Lung (tissue), 12 donors: ENCODE results near the gene FSTL1. TPM values are rescaled to one million over a fixed set of nuclear protein-coding genes. Genes with fewer than 3 reads are reported as not detected.

Experiments used
- ATAC-seq: fragments of 200-7000 bp; cut with Tn5 transposase; one replicate; pipeline ENCODE4 v1.9.1; 2020; ENCODE audit warnings: moderate number of reproducible peaks; ENCODE audit not compliant: insufficient read depth, low FRiP score
- DNase-seq, 3 donors: peaks; one replicate each; pipeline ENCODE4 v3.0.0-alpha.2; 2013 to 2017
- H3K27ac ChIP-seq, 2 donors: one replicate each; pipeline ENCODE4 v1.5.1; 2013; ENCODE audit warnings: mild to moderate bottlenecking in 2 of 2, moderate library complexity in 2 of 2, control low read depth in 1 of 2, inconsistent platforms in 1 of 2, low read depth in 1 of 2, low read length in 1 of 2
- H3K27me3 ChIP-seq, 3 donors: one replicate each; pipeline ENCODE4 v1.5.1; 2013; ENCODE audit warnings: low read length in 2 of 3; ENCODE audit not compliant: control insufficient read depth in 3 of 3, insufficient read depth in 3 of 3
- H3K36me3 ChIP-seq, 4 donors: one replicate each; pipeline ENCODE4 v1.5.1; 2013; ENCODE audit warnings: low read length in 4 of 4, mild to moderate bottlenecking in 1 of 4, moderate library complexity in 1 of 4; ENCODE audit not compliant: control insufficient read depth in 4 of 4, insufficient read depth in 4 of 4
- H3K4me1 ChIP-seq, 5 donors: one replicate each; pipeline ENCODE4 v1.5.1; 2013; ENCODE audit warnings: low read length in 5 of 5, mild to moderate bottlenecking in 2 of 5, moderate library complexity in 1 of 5; ENCODE audit not compliant: control insufficient read depth in 5 of 5, insufficient read depth in 5 of 5
- H3K4me3 ChIP-seq: one replicate; pipeline ENCODE4 v1.5.1; 2013; ENCODE audit warnings: mild to moderate bottlenecking, control low read depth, moderate library complexity
- H3K9ac ChIP-seq, 2 donors: one replicate each; pipeline ENCODE4 v1.5.1; 2013; ENCODE audit warnings: low read length in 2 of 2, control low read depth in 1 of 2; ENCODE audit not compliant: insufficient read depth in 1 of 2
- H3K9me3 ChIP-seq, 4 donors: one replicate each; pipeline ENCODE4 v1.5.1; 2013; ENCODE audit warnings: low read length in 3 of 4, mild to moderate bottlenecking in 1 of 4, moderate library complexity in 1 of 4; ENCODE audit not compliant: control insufficient read depth in 4 of 4, insufficient read depth in 3 of 4
- WGBS, 2 donors: extraction: QIAGEN DNeasy Blood & Tissue Kit; methylation state at CpG; one replicate each; pipeline ENCODE4 v1.1.7; 2013; 5-methylcytosine and 5-hydroxymethylcytosine counted together
- polyA plus RNA-seq, 2 donors: library from polyadenylated mRNA; stranded (reverse); fragments of 200-250 nt; gene quantifications; one replicate each; pipeline ENCODE4 v1.2.1, GENCODE V29; 2013
- total RNA-seq, 2 donors: library from RNA; depleted of rRNA in 1 of 2; stranded (reverse); fragments of >200 nt in 1 of 2; gene quantifications; one replicate each; pipeline ENCODE4 v1.2.1, GENCODE V29; 2014 to 2021
- TF ChIP-seq, protein P1 (sequence below): IDR thresholded peaks from 2 replicates; pipeline ENCODE4 v1.5.1; 2012; ENCODE audit warnings: mild to moderate bottlenecking; ENCODE audit errors: control extremely low read depth, extremely low read depth
- donor health status: control.
- donor health status: control.
- donor health status: Bipolar disorder and iron deficiency.
- donor health status: healthy.
- donor health status: DM: yes; HTN: yes; CAD: no.

Gene FSTL1
- total and polyA plus RNA-seq, 4 donors: 24.9 to 544 (median 192) TPM

GRCh38 chr3:120468635-120469295 is 18.0 kb upstream of the FSTL1 start:
- H3K27me3 ChIP-seq: no peaks in the 10 kb centered on the region
- H3K4me1 ChIP-seq: peaks cover 0 to 8% (median 0%) of the 10 kb centered on the region in 5 donors
- H3K9ac ChIP-seq: no peak overlapping the region
- H3K9me3 ChIP-seq: peaks cover 0 to 1% (median 0%) of the 10 kb centered on the region in 4 donors
- H3K27ac ChIP-seq: no peak overlapping the region
- ATAC-seq (no peak), DNase-seq (peak in 1 of 3 donors; percentile 37)
- H3K4me3 ChIP-seq: no peak overlapping the region
- WGBS, 2 donors: 79 to 88% methylated on average over 5 of the region's 5 CpGs
- H3K36me3 ChIP-seq: no peaks in the 10 kb centered on the region
- TF ChIP-seq, protein P1, sequence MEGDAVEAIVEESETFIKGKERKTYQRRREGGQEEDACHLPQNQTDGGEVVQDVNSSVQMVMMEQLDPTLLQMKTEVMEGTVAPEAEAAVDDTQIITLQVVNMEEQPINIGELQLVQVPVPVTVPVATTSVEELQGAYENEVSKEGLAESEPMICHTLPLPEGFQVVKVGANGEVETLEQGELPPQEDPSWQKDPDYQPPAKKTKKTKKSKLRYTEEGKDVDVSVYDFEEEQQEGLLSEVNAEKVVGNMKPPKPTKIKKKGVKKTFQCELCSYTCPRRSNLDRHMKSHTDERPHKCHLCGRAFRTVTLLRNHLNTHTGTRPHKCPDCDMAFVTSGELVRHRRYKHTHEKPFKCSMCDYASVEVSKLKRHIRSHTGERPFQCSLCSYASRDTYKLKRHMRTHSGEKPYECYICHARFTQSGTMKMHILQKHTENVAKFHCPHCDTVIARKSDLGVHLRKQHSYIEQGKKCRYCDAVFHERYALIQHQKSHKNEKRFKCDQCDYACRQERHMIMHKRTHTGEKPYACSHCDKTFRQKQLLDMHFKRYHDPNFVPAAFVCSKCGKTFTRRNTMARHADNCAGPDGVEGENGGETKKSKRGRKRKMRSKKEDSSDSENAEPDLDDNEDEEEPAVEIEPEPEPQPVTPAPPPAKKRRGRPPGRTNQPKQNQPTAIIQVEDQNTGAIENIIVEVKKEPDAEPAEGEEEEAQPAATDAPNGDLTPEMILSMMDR: no peak

DNA sequence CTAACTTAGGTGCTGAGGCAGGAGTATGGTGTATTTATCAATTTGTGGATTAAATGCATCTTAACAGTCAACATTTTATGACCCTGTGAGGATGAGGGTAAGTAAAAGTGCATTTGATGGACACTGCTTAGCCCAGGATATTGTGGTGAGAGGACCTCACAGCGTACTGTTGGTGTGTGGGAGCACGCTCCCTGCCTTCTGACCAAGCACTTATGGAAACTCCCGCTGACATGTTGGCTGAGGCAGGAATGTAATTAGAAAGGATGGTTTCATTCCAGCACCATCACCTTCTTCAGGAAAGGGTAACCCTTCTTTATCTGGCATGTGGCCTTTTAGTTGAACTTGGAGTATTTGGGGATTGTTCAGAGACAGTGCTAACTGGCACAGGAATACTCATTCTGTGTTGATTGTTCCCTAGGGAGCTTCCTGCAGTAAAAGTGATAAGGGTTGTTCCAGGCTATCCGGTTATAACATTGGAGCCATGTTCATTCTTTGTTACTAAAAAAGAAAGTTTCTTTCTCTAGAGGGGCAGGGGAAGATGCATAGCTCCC is 11.7 kb upstream of the FSTL1 start:
- H3K27me3 ChIP-seq: no peaks in the 10 kb centered on the region
- no peaks in the 10 kb centered on the region for H3K9me3 ChIP-seq
- ATAC-seq: no peak
- H3K36me3 ChIP-seq: no peaks in the 10 kb centered on the region
- no peak overlapping the region for H3K9ac ChIP-seq
- H3K4me1 ChIP-seq: peaks cover 0 to 2% (median 0%) of the 10 kb centered on the region in 5 donors
- TF ChIP-seq, protein P1: no peak
- 82 to 87% methylated on average over 4 of the region's 4 CpGs for WGBS, 2 donors
- H3K27ac ChIP-seq: no peak overlapping the region
- H3K4me3 ChIP-seq: no peak overlapping the region
- DNase-seq: no peak

DNA sequence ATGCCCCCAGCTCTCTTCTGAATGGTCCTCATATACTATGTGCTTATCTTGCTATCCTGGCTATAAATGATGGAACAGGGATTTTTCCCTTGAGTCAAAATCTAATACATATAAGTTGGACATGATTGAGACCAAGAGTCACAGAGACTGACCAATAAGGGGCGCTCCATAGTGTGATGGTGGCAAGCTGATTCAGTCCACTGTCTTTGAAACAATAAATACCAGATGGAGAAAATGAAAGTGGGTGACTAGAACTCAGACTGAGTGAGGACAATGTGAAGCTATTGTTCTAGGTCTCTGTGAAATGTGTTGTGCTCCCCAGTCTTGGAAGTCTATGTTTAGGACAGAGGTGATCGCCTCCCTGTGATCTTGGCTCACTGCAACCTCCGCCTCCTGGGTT is 10.6 kb upstream of the FSTL1 start:
- DNase-seq: no peak
- peaks cover 0 to 2% (median 0%) of the 10 kb centered on the region in 5 donors for H3K4me1 ChIP-seq
- no peak for ATAC-seq
- H3K36me3 ChIP-seq: no peaks in the 10 kb centered on the region
- no peaks in the 10 kb centered on the region for H3K27me3 ChIP-seq
- whole genome bisulfite sequencing, 2 donors: 76 to 90% methylated on average over 3 of the region's 3 CpGs
- no peaks in the 10 kb centered on the region for H3K9me3 ChIP-seq
- TF ChIP-seq, protein P1: no peak
- no peak overlapping the region for H3K27ac ChIP-seq
- H3K9ac ChIP-seq: no peak overlapping the region
- H3K4me3 ChIP-seq: no peak overlapping the region
